GM12875 (cell line): ENCODE measurements around the gene HIPK1.

ENCODE experiments used
- H3K4me3 ChIP-seq: one replicate; pipeline ENCODE4 v1.5.1; 2011; ENCODE audit warnings: low read depth, low read length, control low read depth
- CTCF ChIP-seq: IDR thresholded peaks from 2 replicates; pipeline ENCODE4 v1.5.1; 2011; ENCODE audit warnings: low read depth, mild to moderate bottlenecking, control low read depth, inconsistent platforms, low read length, moderate library complexity, borderline replicate concordance; ENCODE audit not compliant: insufficient read depth

Gene HIPK1

GRCh38 chr1:114025609-114026401 lies 96.7 kb downstream of the HIPK1 start:
- no peak for TF ChIP-seq CTCF
- no peak overlapping the region for H3K4me3 ChIP-seq

- no peak for TF ChIP-seq CTCF
- no peak overlapping the region for H3K4me3 ChIP-seq
Measured at GRCh38 chr1:114026797-114027196, 97.7 kb downstream of the HIPK1 start.
